ENCODE measurements around the gene ERC2. TPM values are rescaled to one million over a fixed set of nuclear protein-coding genes. Genes with fewer than 3 reads are reported as not detected.

The ERC2 gene
- total RNA-seq, 1 donor from 2014 or later: 7.4 TPM

GRCh38 chr3:55492976-55493375, 975.3 kb downstream of the ERC2 start:
- Histone ChIP-seq H3K27ac (ENCODE audit: low read depth, low read length) (no peak overlapping the region), H3K4me3 (ENCODE audit: insufficient read depth, low read depth, low read length) (no peak overlapping the region), H4K20me1 (ENCODE audit: insufficient read depth, low read length) (no peaks in the 10 kb centered on the region), H3K9ac (ENCODE audit: low read length) (no peak overlapping the region), H2AFZ (ENCODE audit: low read depth, low read length) (no peak overlapping the region), H3K4me1 (ENCODE audit: insufficient read depth, low read length) (peaks cover 32% of the 10 kb centered on the region), H3K4me2 (ENCODE audit: low read length) (no peak overlapping the region), H3K9me3 (ENCODE audit: insufficient read depth, low read depth, low read length) (no peaks in the 10 kb centered on the region), H3K27me3 (ENCODE audit: insufficient read depth, low read length) (no peaks in the 10 kb centered on the region), H3K79me2 (ENCODE audit: insufficient read depth, low read length) (peaks cover 9% of the 10 kb centered on the region), H3K36me3 (ENCODE audit: insufficient read depth, low read length) (no peaks in the 10 kb centered on the region)
- Mint-ChIP-seq H3K9me3 (ENCODE audit: unreplicated experiment) (no peaks in the 10 kb centered on the region), H3K27ac (ENCODE audit: unreplicated experiment) (no peak overlapping the region), H3K4me3 (ENCODE audit: unreplicated experiment) (no peak overlapping the region), H3K36me3 (ENCODE audit: low read depth, unreplicated experiment) (no peaks in the 10 kb centered on the region), H3K4me1 (ENCODE audit: low read depth, unreplicated experiment) (peaks cover 15% of the 10 kb centered on the region), H3K27me3 (ENCODE audit: low read depth, unreplicated experiment) (peaks cover 7% of the 10 kb centered on the region)
- DNase-seq (ENCODE audit: low read depth) (no peak), FAIRE-seq (no peak)
- TF ChIP-seq EZH2 (IDR thresholded peaks at IDR 0.05; ENCODE audit: insufficient read depth, low read length): no peak
- no peak for TF ChIP-seq CTCF (IDR thresholded peaks at IDR 0.05; ENCODE audit: insufficient read depth, low read depth, low read length)

- peak; percentile 96 for DNase-seq (ENCODE audit: low read depth)
- FAIRE-seq: peak; percentile 32
- H2AFZ ChIP-seq (ENCODE audit: low read depth, low read length): no peak overlapping the region
Observed at GRCh38 chr3:55491296-55491816, 976.9 kb downstream of the ERC2 start.

More at GRCh38 chr3:55491296-55491816, 976.9 kb downstream of the ERC2 start:
- Histone ChIP-seq H3K4me2 (ENCODE audit: low read length) (peak overlapping the region; percentile 63), H3K27me3 (ENCODE audit: insufficient read depth, low read length) (no peaks in the 10 kb centered on the region), H3K9me3 (ENCODE audit: insufficient read depth, low read depth, low read length) (no peaks in the 10 kb centered on the region), H3K4me3 (ENCODE audit: insufficient read depth, low read depth, low read length) (no peak overlapping the region), H3K4me1 (ENCODE audit: insufficient read depth, low read length) (peaks cover 32% of the 10 kb centered on the region), H3K9ac (ENCODE audit: low read length) (no peak overlapping the region), H3K36me3 (ENCODE audit: insufficient read depth, low read length) (no peaks in the 10 kb centered on the region), H4K20me1 (ENCODE audit: insufficient read depth, low read length) (no peaks in the 10 kb centered on the region), H3K79me2 (ENCODE audit: insufficient read depth, low read length) (peaks cover 26% of the 10 kb centered on the region), H3K27ac (ENCODE audit: low read depth, low read length) (no peak overlapping the region)
- Mint-ChIP-seq H3K9me3 (ENCODE audit: unreplicated experiment) (no peaks in the 10 kb centered on the region), H3K27ac (ENCODE audit: unreplicated experiment) (no peak overlapping the region), H3K4me3 (ENCODE audit: unreplicated experiment) (no peak overlapping the region), H3K4me1 (ENCODE audit: low read depth, unreplicated experiment) (peaks cover 15% of the 10 kb centered on the region), H3K36me3 (ENCODE audit: low read depth, unreplicated experiment) (no peaks in the 10 kb centered on the region), H3K27me3 (ENCODE audit: low read depth, unreplicated experiment) (peaks cover 7% of the 10 kb centered on the region)
- TF ChIP-seq CTCF (IDR thresholded peaks at IDR 0.05; ENCODE audit: insufficient read depth, low read depth, low read length) (no peak), EZH2 (IDR thresholded peaks at IDR 0.05; ENCODE audit: insufficient read depth, low read length) (no peak)

Measured in astrocyte (in vitro differentiated cells and primary cell).